EH (cell line): ENCODE measurements around the gene ACER1.
"Not testable (repeated sequence)": the region's sequence is repeated elsewhere in the genome, so short reads cannot be mapped to it uniquely, and the experiment has no call there.

Source experiments
- DNase-seq: peaks from one replicate; pipeline ENCODE4 v3.0.0-alpha.2; 2015; ENCODE audit warnings: low read depth

The ACER1 gene

DNA sequence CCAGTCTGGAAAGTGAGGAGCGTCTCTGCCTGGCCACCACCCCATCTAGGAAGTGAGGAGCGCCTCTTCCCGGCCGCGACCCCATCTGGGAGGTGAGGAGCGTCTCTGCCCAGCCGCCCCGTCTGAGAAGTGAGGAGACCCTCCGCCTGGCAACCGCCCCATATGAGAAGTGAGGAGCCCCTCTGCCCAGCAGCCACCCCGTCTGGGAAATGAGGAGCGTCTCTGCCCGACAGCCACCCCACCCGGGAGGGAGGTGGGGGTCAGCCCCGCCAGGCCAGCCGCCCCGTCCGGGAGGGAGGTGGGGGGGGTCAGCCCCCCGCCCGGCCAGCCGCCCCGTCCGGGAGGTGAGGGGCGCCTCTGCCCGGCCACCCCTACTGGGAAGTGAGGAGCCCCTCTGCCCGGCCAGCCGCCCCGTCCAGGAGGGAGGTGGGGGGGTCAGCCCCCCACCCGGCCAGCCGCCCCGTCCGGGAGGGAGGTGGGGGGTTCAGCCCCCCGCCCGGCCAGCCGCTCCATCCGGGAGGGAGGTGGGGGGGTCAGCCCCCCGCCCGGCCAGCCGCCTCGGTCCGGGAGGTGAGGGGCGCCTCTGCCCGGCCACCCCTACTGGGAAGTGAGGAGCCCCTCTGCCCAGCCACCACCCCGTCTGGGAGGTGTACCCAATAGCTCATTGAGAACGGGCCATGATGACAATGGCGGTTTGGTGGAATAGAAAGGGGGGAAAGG is 22.1 kb upstream of the ACER1 start:
- DNase-seq: not testable (repeated sequence)

DNA sequence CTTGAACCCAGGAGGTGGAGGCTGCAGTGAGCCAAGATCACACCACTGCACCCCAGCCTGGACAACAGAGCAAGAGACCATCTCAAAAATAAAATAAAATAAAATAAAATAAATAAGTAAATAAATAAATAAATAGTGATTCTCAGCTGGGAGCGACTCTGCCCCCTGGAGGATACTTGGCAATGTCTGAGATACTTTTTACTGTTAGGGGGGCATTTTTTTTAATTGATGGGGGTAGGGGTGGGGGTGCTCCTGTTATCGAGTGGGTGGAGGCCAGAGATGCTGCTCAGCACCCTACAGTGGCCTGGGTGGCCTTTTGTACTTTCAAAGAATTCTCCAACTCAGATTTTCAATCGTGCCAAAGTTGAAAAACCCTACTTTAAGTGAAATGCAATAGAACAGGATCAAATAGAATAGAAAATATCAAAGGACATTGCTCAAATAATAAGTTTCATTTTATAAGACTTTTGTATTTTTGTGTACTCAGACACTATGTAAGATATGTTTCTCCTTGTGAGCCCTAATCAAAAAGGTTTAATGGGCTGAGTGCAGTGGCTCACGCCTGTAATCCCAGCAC is 20.8 kb upstream of the ACER1 start:
- DNase-seq: peak; percentile 37

DNA sequence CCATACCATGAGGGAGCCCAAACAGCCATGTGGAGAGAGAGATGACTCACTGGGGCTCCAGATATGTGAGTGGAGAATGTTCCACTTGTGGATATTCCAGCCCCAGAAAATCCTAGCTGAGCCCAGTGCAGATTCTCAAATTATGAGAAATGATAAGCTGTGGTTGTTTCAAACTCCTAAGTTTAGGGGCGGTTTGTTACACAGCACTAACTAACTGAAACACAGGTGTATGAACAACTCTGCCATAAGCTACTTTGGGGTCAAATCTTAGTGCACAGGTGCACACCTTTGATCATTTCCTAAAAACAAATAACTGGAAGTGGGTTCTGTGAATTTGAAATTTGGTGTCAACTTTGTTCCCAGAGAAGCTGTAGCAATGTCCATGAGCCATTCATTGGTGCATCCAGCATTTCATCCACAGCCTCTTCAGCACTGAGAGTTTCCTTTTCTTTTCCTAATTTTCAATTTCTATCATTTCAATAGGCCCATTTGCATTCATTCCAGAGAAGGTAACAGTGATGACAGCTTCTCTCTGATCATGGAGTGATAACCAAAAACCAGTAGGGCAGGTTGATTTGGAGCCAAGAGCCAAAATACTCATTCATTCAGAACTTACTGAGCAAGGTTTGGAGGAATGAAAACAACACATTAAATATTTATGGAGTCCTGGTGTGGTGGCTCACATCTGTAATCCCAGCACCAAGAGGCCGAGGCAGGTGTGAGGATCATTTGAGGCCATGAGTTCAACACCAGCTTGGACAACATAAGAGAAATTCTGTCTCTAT is 19.2 kb upstream of the ACER1 start:
- no peak for DNase-seq

DNA sequence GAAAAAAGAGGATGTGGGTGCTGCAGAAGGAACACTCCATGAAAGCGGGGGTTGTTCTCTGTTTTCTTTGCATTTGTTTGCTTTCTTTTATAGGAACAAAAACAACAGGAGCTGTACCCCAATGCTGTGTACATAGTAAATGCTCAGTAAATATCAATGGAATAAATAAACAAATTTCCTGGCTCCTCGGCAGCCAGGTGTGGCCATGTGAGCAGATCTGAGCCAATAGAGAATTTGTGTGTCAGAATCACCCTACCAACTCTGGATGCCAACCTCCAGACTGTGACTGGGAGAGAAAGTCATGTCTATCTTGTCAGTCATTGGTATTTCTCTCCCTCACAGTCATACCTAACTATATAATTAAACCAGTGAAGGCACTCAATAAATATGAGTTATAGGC is 17.3 kb upstream of the ACER1 start:
- no peak for DNase-seq

DNA sequence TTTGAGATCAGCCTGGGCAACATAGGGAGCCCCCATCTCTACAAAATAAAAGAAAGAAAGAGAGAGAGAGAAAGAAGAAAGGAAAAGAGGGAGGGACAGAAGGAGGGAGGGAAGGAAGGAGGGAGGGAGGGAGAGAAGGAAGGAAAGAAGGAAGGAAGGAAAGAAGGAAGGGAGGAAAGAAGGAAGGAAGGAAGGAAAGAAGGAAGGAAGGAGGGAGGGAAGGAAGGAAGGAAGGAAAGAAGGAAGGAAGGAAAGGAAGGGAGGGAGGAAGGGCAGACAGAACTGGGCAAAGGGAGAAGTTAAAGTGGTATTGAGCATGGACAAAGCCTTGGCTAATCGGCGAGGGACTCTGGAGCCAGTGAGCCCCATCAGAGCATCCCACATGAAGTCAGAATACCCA is 15.9 kb upstream of the ACER1 start:
- not testable (repeated sequence) for DNase-seq

DNA sequence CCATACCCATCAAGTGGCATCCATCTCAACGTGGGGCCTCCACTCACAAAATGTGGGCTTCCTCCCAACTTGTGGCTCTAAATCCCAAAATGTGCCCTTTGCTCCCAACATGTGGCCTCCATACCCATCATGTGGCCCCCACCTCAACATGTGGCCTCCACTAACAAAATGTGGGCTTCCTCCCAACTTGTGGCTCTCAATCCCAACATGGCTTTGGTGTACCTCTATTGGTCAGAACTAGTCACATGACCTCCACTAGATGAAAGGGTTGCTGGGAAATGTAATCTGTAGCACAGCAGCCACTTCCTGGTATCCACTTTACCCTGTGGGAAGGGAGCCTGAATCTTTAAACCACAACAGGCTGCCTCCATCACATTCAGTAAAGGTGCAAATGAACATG is 10.1 kb upstream of the ACER1 start:
- no peak for DNase-seq

DNA sequence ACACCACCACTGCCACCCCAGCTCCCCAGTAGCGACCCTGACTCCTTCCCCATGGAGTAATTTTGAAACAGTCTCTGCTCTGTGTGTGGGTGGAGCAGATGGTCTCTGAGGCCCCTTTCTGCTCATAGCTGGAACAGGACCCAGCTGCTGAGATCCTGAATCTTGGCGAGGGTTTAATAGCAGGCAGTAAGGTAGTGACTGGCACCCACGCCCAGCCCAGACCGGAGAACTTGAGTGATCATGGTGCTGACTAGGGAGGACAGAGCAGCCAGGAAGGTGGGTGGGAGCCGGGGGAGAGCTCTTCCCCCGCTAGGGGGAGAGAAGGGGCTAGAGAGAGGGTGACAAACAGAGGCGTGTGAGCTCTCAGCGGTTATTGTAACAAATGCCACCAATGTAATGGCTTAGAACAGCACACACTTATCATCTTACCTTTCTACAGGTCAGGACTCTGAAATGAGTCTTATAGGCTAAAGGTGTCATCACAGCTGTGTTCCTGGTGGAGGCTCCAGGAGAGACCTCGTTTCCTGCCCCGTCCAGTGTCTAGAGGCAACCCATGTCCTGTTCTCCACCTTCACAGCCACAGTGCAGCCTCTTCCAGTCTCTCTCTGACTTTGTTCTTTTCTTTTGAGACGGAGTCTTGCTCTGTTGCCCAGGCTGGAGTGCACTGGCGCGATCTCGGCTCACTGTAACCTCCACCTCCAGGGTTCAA is 7.2 kb upstream of the ACER1 start:
- no peak for DNase-seq

DNA sequence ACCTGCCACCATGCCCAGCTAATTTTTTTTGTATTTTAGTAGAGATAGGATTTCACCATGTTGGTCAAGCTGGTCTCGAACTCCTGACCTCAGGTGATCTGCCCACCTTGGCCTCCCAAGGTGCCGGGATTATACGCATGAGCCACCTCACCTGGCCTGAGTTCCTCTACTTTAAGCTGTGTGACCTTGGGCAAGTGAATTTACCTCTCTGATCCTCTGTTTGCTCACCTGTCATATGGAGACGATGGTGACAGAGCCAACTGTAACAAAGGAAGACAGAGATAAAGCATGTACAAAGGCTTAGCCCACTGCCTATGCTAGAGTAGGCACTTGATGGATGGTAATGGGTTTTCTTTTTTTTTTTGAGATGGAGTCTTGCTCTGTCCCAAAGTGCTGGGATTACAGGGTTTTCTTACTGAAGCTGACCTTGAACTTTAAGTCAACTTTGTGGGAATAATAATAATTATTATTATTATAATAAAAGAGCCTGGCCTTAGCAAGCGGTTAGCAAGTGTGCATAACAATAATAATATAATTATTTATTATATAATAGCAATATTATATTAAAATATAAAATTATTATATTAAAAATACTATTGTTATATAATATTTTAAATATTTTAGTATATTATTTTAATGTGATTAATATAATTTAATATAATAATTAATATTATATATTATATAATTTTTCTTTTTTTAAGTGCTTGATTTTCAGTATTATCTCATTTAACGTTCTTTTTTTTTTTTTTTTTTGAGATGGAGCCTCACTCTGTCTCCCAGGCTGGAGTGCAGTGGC is 1.3 kb upstream of the ACER1 start:
- DNase-seq: no peak

DNA sequence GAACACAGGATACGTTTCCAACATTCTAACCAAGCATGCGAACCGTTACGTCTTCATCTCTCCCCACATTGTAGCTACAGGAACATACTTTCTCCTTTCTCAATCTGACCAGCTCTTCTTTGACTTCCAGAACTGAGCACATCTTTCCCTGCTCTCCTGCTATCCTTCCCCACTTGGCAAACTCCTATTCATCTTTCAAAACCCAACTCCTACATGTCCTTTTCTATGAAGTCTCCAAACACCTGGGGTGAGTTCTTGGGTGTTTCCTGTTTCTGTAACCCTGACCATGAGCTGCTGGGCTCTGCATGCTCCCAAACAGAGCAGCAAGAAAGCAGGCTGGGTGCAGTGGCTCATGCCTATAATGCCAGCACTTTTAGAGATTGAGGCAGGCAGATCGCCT is 6.6 kb downstream of the ACER1 start:
- no peak for DNase-seq

DNA sequence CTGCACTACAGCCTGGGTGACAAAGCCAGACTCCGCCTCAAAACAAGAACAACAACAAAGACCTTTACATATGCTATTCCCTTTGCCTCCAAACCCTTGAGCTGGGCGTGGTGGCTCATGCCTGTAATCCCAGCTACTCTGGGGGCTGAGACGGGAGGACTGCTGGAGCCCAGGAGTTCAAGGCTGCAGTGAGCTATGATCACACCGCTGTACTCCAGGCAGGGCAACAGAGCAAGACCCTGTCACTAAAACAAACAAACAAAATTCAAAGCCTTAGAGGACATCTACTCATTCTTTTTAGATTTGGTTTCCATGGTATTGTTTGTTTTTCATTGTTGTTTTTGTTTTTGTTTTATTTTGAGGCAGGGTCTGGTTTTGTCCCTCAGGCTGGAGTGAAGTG is 7.8 kb downstream of the ACER1 start:
- no peak for DNase-seq

DNA sequence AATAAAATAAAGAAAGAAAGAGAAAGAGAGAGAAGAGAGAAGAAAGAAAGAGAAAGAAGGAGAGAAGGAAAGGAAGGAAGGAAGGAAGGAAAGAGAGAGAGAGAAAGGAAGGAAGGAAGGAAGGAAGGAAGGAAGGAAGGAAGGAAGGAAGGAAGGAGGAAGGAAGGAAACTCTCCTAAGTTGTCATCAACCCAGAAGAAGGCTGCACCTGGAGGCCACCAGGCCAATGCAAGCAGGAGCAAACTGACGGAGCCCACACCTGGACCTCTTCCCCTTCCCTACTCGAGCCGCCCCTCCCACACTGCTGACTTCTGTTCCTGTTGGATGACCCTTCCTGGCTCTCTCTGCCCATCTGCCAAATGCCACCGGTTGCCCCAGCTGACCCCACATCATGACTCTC is 8.7 kb downstream of the ACER1 start:
- DNase-seq: no peak

DNA sequence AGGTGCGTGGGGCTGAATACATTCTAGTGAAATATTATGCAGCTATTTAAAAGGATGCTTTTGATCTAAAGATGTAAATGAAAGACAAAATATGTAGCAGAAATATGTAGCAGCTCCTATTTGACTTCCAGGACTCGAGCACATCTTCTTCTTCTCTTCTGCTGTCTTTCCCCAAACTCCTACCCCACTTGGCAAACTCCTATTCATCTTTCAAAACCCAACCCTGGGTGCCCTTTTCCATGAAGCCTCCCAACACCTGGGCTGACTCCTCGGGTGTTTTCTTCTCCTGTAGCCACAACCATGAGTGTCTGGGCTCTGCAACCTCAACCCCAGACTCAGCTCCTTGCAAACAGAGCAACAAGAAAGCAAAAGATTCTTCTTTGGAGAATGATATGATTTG is 11.1 kb downstream of the ACER1 start:
- no peak for DNase-seq

DNA sequence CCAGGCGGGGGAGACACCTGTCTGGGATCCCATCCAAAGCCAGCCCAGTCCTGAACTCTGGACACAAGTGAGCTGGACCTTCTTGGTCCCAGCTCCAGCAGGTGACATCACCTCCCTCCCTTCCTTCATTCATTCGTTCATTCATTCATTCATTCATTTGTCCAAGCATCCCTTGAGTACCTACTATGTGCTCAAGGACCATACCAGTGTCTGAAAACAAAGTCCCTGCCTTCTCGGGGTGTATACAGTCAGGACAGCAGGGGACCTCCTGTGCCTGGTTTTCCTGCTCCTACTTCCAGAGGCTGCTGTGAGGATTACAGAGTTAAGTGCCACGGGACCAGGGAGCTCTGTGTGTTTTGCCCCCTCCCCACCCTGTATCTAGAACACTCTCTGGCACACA is 14.0 kb downstream of the ACER1 start:
- DNase-seq: no peak

DNA sequence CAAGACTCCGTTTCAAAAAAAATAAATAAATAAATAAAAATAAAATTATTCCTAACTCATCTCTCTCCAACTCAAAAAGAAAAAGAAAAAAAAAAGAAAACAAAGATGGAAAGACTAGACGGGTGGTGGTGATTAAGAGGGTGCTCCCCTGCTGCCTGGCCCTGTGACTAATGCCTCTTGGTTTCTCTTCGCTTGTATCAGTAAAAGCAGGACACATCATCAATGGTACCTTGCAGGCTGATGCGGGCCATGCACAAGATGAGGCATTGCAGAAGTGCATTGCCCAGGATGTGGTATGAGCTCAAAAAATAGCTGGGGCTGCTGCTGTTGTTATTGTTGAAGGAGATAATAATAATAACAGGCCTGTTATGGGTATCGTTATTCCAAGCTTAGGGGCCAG is 14.6 kb downstream of the ACER1 start:
- DNase-seq: peak; percentile 31

DNA sequence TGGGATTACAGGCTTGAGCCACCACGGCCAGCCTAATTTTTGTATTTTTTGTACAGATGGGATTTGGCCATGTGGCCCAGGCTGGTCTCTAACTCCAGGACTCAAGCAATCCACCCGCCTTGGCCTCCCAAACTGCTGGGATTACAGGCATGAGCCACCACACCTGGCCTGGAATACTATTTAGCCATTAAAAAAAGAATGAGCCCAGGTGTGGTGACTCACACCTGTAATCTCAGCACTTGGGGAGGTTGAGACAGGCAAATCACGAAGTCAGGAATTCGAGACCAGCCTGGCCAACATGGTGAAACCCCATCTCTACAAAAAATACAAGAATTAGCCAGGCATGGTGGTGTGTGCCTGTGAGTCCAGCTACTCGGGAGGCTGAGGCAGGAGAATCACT is 17.8 kb downstream of the ACER1 start:
- DNase-seq: not testable (repeated sequence)

DNA sequence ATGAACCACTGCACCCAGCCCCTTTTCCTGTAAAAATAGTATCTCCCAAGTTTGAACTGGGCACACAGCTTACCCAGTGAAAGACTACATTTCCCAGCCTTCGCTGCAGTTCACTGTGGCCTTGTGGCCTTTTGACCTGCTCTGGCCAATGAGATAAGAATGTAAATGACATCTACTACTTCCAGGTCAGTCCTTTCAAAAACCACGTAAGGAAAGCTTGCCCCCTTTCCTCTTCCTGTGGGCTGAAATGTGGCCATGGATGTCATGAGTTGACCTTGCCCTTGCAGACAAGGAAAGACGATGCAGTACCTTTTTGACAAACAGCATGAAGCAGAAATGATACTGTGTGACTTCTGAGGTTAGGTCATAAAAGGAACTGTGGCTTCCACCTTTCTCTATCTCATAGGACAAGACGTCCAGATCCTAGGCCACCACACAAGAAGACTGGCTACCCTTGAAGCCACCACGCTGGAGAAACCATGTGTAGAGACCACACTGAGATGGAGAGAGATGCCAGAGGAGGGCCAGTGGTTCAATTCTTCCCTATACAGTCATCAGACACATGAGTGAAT is 19.9 kb downstream of the ACER1 start:
- DNase-seq: no peak

DNA sequence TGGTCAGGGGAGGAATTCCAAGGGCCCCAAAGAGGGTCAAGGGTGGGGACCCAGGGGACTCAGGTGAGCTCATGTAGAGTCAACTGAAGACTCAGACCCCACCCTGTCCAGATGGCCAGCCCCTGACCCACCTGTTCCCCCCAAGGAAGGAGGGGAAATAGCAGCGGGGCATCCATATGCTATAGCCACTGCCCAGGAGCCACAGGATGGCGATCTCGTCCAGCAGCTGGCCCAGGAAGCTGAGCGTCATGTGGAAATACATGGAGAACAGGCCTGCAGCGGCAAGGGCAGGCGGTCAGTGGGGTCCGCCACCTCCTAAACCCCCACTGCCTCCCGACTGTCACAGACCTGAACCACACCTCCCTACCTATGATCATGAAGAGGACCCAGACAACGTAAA is 21.4 kb downstream of the ACER1 start:
- no peak for DNase-seq

DNA sequence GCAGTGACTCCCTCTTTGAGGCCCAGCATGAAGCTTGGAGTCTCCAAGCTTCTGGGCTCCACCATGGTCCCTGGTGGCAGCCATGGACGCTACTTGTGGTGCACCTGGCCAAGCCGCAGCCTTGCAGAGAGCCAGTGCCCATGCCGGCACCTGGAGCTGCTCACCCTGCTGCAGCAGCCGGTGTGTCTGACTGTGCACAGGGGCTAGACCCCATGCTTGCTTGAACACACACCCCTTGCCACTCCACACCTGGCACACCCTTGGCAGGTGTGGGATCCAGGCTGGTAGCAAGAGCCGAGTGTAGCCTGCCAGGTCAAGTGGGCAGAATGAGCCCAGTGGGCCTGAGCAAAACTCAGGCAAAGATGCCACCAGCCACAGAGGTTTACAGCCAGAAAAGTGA is 35.0 kb downstream of the ACER1 start:
- DNase-seq: no peak

DNA sequence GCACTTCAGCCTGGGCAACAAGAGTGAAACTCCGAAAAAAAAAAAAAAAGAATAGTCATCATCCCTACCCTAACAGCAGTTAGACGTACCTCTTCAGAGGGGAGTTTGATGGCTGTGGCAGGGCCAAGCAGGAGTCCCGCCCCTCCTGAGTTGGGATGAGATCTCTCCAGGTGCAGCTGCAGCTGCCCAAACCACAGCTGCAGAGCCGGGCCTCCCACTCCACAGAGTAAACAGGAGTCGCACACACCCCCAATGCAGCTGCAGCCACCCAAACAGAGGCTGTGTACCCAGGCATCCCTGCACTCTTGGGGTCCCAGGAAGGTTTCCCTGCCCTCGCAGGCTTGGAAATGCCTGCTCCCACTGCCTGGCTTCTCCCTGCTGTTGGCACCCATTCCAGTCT is 36.2 kb downstream of the ACER1 start:
- no peak for DNase-seq

DNA sequence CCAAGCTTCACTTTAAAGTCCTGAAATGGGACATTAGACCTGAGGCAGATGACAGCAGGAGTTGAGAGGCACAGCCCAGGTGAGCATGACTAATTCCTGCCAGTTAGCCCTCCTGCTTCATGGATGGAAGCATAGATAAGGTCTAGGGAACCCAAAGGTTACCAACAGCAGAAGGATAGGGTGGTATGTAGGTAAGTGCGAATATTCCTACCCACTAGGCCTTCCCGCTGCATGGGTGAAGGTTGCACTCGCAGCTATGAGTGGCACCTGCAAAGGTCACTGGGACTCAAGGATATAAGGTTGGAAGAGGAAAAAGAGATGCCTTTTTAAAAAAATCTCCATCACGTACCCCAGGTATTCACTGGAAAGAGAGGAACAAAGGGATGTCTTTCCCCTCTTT is 41.4 kb downstream of the ACER1 start:
- DNase-seq: no peak

DNA sequence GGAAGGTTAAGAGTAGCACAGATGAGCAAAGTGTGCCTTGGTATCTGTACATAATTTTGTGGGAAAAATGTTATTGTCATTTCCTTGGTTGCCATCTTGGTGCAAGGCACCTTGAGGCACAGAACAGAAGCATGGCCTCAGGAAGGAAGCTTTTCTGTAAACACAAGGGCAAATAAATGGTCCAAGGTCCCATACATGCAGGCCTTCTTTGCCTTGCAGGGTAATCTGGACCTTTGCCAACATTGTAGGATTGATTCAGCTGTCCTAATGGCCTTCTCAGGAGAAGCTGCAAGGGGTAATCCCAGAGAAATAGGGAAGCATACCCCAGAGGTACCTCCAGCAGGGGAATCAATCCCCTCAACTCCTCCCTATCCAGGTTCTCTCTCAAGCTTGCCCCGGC is 44.7 kb downstream of the ACER1 start:
- DNase-seq: no peak
